ENCODE results near the gene MTCL3.
A peak's percentile ranks its signal among the peaks of the same experiment; 100 is the strongest.

MTCL3 gene

GRCh38 chr6:127468936-127469335 lies 50.2 kb downstream of the MTCL3 start:
- Histone ChIP-seq H3K36me3 (no peaks in the 10 kb centered on the region), H3K9me3 (no peaks in the 10 kb centered on the region), H3K4me1 (no peaks in the 10 kb centered on the region), H3K4me3 (no peak overlapping the region), H3K27me3 (no peaks in the 10 kb centered on the region), H3K27ac (no peak overlapping the region)
- no peak for TF ChIP-seq POLR2A (IDR thresholded peaks at IDR 0.05)
- no peak for TF ChIP-seq CTCF (IDR thresholded peaks at IDR 0.05)
- DNase-seq = no peak

GRCh38 chr6:127466416-127466815 lies 52.7 kb downstream of the MTCL3 start:
- Histone ChIP-seq H3K27me3 (no peaks in the 10 kb centered on the region), H3K4me1 (no peaks in the 10 kb centered on the region), H3K9me3 (no peaks in the 10 kb centered on the region), H3K27ac (no peak overlapping the region), H3K4me3 (no peak overlapping the region), H3K36me3 (no peaks in the 10 kb centered on the region)
- no peak for DNase-seq
- no peak for TF ChIP-seq POLR2A (IDR thresholded peaks at IDR 0.05)
- no peak for TF ChIP-seq CTCF (IDR thresholded peaks at IDR 0.05)

DNA sequence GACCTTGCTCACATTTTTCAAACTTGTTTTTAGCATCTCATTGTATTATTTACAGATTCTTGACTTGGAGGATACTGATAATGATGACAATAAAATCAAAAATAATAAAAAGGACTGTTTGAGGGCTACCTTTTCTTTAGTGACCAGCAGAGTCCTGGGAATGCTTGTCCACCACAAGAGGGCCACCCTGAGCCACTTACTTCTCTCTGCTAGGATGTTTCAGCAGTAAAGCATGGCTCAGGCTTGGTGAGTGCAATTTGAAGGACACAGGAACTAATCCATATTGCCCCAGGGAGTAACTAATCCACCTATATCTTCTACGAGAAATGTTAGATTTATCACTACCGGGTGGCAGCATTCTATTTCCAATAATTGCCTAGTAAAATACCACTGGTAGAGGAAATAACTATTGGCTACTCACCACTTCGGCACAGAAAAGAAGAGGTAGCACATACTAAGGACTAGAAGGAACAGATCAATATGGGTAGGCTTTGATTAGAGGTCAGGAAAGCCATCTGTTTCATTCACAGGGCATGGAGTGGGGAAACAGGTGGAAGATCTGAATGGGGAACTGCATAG lies 54.2 kb downstream of the MTCL3 start:
- Histone ChIP-seq H3K4me1 (no peaks in the 10 kb centered on the region), H3K9me3 (no peaks in the 10 kb centered on the region), H3K4me3 (no peak overlapping the region), H3K27ac (peak overlapping the region in 1 of 4 donors; percentile 49), H3K36me3 (no peaks in the 10 kb centered on the region), H3K27me3 (no peaks in the 10 kb centered on the region)
- DNase-seq = peak; percentile 40 to 83 (median 57)
- TF ChIP-seq POLR2A (IDR thresholded peaks at IDR 0.05) (no peak), CTCF (IDR thresholded peaks at IDR 0.05) (peak in 5 of 6 experiments; percentile 22 to 81 (median 74))

DNA sequence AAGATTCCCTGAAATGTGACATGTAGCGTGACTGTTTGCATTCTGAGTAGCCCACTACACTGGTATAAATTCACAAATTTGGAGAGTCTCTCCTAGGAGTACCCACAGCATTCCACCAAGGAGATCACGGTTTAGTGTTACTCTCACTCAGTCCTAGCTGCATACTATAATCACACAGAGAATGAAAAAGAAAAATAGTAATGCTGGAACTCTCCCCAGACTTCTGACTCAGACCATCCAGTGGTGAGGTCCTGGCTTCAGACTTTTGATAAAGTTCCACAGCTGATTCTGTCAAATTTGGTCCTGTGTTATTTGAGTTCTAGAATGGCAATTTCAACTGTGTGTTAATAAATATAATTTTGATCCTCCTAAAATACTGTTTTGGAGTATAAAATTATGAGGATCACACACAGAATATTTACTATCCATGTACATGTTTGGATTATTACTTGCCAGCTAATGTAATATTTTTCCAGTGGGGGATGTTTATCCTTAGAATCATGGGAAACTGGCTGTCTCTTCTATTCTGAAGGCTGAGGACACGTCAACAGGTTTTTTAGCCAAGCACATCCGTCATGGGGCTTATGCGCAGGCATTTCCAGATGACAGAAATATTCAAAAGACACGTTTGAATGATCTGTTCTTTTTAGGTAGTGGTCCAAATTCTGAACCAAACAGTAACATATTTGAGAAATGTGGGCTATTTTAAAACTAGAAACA lies 54.8 kb downstream of the MTCL3 start:
- TF ChIP-seq POLR2A (IDR thresholded peaks at IDR 0.05) = no peak
- TF ChIP-seq CTCF (IDR thresholded peaks at IDR 0.05) = no peak
- H3K4me3 ChIP-seq = no peak overlapping the region
- no peaks in the 10 kb centered on the region for H3K4me1 ChIP-seq
- no peaks in the 10 kb centered on the region for H3K27me3 ChIP-seq
- H3K36me3 ChIP-seq = no peaks in the 10 kb centered on the region
- peak overlapping the region in 2 of 4 donors; percentile 14 to 49 for H3K27ac ChIP-seq
- no peak for DNase-seq
- no peaks in the 10 kb centered on the region for H3K9me3 ChIP-seq

- Histone ChIP-seq H3K27me3 (no peaks in the 10 kb centered on the region), H3K36me3 (no peaks in the 10 kb centered on the region), H3K9me3 (no peaks in the 10 kb centered on the region), H3K4me1 (no peaks in the 10 kb centered on the region), H3K4me3 (no peak overlapping the region), H3K27ac (no peak overlapping the region)
- no peak for DNase-seq
- TF ChIP-seq CTCF (IDR thresholded peaks at IDR 0.05) (no peak), POLR2A (IDR thresholded peaks at IDR 0.05) (no peak)
Observed at GRCh38 chr6:127463056-127463455, 56.1 kb downstream of the MTCL3 start.

Data from Peyer's patch (tissue), 4 donors.